SK-N-MC (cell line): Measurements from ENCODE around the gene RRM2.

Experiments used
- EZH2 ChIP-seq: fragments of 200-600 bp; sonication (generic); IDR thresholded peaks from one replicate; pipeline ENCODE4 v1.6.1; 2017; ENCODE audit warnings: antibody characterized with exemption
- FOXP2 ChIP-seq: optimal IDR thresholded peaks from 2 replicates; pipeline ENCODE3; 2011; ENCODE audit warnings: mild to moderate bottlenecking, moderate library complexity; ENCODE audit not compliant: insufficient read depth; ENCODE audit errors: extremely low read length, control extremely low read depth
- POLR2AphosphoS5 ChIP-seq: IDR thresholded peaks from 2 replicates; pipeline ENCODE4 v1.6.1; 2012; ENCODE audit warnings: mild to moderate bottlenecking, low read depth, low read length, borderline replicate concordance

- TF ChIP-seq POLR2AphosphoS5 (no peak), EZH2 (no peak), FOXP2 (no peak)
Observed at GRCh38 chr2:10085668-10086059, 36.9 kb upstream of the RRM2 start.
